KG1 (cell line): Measurements from ENCODE around the gene OR10G6.
"Not testable (repeated sequence)": the region's sequence is repeated elsewhere in the genome, so short reads cannot be mapped to it uniquely, and the experiment has no call there.

ENCODE experiments used
- DNase-seq: peaks from one replicate; lab custom pipeline; 2025; lab: John Stamatoyannopoulos, UW

OR10G6 gene, protein sequence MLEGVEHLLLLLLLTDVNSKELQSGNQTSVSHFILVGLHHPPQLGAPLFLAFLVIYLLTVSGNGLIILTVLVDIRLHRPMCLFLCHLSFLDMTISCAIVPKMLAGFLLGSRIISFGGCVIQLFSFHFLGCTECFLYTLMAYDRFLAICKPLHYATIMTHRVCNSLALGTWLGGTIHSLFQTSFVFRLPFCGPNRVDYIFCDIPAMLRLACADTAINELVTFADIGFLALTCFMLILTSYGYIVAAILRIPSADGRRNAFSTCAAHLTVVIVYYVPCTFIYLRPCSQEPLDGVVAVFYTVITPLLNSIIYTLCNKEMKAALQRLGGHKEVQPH

GRCh38 chr11:123995119-123995518 is at the start of gene OR10G6:
OR10G6 (minus strand) TSS chr11:123995161; CDS start chr11:123995161, 0 bp downstream.
- no peak for DNase-seq

DNA sequence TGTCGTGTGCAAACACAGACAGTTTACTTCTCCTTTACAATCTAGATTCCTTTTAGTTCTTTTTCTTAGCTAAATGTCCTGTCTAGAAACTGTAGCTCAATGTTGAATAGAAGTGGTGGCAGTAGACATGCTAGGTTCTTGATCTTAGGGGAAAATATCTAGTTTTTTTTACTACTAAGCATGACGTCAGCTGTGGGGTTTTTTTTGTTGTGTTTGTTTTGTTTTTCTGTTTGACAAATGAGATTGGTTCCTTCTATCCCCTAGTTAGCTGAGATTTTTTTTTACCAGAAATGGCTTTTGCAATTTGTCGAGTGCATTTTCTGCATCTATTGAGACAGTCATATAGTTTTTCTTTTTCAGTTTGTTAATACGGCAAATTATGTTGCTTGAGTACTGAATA is 48.5 kb upstream of the OR10G6 start:
- no peak for DNase-seq

DNA sequence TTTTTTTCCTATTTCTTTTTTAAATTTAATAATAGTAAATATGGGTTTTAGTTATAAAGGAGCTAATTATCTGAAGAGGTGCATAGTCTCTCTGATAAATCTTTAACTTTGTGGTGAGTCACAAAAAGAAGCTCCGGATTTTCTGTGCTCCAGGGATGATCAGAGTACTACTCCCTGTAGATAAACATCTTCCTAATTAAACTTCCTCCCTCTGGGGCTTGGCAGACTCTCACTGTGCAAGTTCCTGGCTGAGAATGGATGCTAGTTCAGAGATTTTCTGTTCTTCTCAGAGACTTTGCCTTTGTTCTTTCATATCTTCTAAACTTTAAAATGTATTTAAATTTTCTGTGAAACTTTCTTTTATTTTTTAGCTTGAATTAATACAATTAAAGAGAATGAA is 46.3 kb upstream of the OR10G6 start, which contains the start of gene OR10G7:
Gene OR10G7, minus strand, starts transcription at position 72 of the 400 bp plus-strand sequence. CDS start 2,324 bp downstream, outside the sequence.
- no peak for DNase-seq

GRCh38 chr11:124039557-124039956 is 44.6 kb upstream of the OR10G6 start:
- no peak for DNase-seq

- DNase-seq = no peak
Measured at GRCh38 chr11:124036666-124037065, 41.7 kb upstream of the OR10G6 start.

DNA sequence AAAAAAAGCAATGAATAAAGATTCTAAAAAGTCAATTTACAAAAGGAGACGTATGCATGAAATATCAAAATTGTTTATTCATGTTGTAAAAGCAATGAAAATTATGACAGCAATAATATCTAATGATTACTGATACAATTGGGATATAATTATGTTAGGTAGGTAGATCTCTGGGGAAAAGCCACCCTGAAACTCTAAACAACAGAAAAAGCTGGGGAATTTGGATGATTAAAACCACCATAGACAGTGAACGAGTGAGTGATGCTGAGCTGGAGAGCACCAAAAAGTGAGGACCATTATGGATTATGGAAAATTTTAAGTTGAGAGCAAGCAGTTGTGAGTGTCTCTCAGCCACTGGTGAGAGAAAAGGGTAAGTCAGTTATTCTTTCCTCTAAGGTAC is 31.5 kb upstream of the OR10G6 start, which contains the start of gene OR10G8:
Gene OR10G8, plus strand, starts transcription at position 301 of the 400 bp plus-strand sequence. CDS start 2,825 bp downstream, outside the sequence.
- DNase-seq = no peak

DNA sequence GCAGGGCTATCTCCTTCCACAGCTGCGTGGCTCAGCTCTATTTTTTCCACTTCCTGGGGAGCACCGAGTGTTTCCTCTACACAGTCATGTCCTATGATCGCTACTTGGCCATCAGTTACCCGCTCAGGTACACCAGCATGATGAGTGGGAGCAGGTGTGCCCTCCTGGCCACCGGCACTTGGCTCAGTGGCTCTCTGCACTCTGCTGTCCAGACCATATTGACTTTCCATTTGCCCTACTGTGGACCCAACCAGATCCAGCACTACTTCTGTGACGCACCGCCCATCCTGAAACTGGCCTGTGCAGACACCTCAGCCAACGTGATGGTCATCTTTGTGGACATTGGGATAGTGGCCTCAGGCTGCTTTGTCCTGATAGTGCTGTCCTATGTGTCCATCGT is 20.9 kb upstream of the OR10G6 start:
- not testable (repeated sequence) for DNase-seq

DNA sequence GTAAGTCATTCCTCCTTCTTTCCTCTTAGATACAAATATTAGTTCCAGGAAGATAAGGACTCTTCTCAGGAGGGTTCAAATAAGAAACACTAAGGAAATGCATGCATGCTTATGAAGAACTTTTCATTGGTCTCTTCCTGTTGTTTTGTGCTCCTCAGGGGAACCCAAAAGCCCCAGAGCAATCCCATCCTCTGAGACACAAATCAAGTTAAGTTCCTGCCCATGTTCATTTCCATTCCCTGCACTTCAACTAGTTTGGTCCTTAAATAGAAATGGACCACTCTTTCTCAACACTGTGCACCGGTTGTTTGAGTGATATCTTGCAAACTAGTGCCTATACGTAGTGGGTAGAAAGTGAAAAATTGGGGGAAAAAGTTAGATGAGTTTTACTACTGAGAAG is 17.7 kb upstream of the OR10G6 start, which contains the start of gene OR10G4:
Gene OR10G4, plus strand, starts transcription at position 301 of the 400 bp plus-strand sequence. CDS start 2,578 bp downstream, outside the sequence.
- no peak for DNase-seq

GRCh38 chr11:123979311-123979710 is 15.7 kb downstream of the OR10G6 start:
- no peak for DNase-seq

GRCh38 chr11:123977731-123978347 is 17.1 kb downstream of the OR10G6 start, which contains the start of gene OR10S1:
OR10S1 (minus strand) TSS chr11:123977781; CDS start chr11:123977664, 117 bp downstream.
- DNase-seq = no peak

GRCh38 chr11:123976770-123977560 is 18.0 kb downstream of the OR10G6 start:
- DNase-seq = no peak

GRCh38 chr11:123973816-123974215 is 21.1 kb downstream of the OR10G6 start:
- DNase-seq = no peak

GRCh38 chr11:123956752-123957151 is 38.2 kb downstream of the OR10G6 start:
- no peak for DNase-seq

- no peak for DNase-seq
Measured at GRCh38 chr11:123945132-123945531, 49.8 kb downstream of the OR10G6 start.
